Sigmoid colon (tissue), 7 donors: Measurements from ENCODE around the gene SLC4A3. TPM values are rescaled to one million over a fixed set of nuclear protein-coding genes. Genes with fewer than 3 reads are reported as not detected.

Experiments used
- DNase-seq: peaks from one replicate; pipeline ENCODE4 v3.0.0-alpha.2; 2019
- H3K27ac ChIP-seq, 4 donors: fragments of 200-600 bp; sonication (generic); one replicate each; pipeline ENCODE4 v1.5.1; 2016 to 2019; ENCODE audit warnings: mild to moderate bottlenecking in 1 of 4
- H3K27me3 ChIP-seq, 3 donors: fragments of 200-600 bp; sonication (generic); one replicate each; pipeline ENCODE4 v1.5.1; 2019; ENCODE audit warnings: mild to moderate bottlenecking in 1 of 3
- H3K36me3 ChIP-seq, 4 donors: fragments of 200-600 bp; sonication (generic); one replicate each; pipeline ENCODE4 v1.5.1; 2016 to 2019
- H3K4me1 ChIP-seq, 4 donors: fragments of 200-600 bp; sonication (generic); one replicate each; pipeline ENCODE4 v1.5.1; 2017 to 2019
- H3K4me3 ChIP-seq, 4 donors: fragments of 200-600 bp; sonication (generic); one replicate each; pipeline ENCODE4 v1.5.1; 2017 to 2019; ENCODE audit warnings: mild to moderate bottlenecking in 2 of 4, moderate library complexity in 1 of 4
- H3K9me3 ChIP-seq, 4 donors: fragments of 200-600 bp in 3 of 4; sonication (generic) in 3 of 4; one replicate each; pipeline versions ENCODE4 v1.5.1 to v1.6.1; 2013 to 2019
- EP300 ChIP-seq, 4 donors: sonication (generic); formaldehyde crosslinking; IDR thresholded peaks; one replicate each; pipeline ENCODE4 v1.6.1; 2017; ENCODE audit warnings: antibody characterized with exemption in 4 of 4
- POLR2A ChIP-seq, 2 donors: fragments of 450-650 bp; IDR thresholded peaks; one replicate each; pipeline ENCODE4 v1.6.1; 2016; ENCODE audit warnings: antibody characterized with exemption in 2 of 2, mild to moderate bottlenecking in 2 of 2, moderate library complexity in 2 of 2
- POLR2AphosphoS5 ChIP-seq, 4 donors: sonication (generic); formaldehyde crosslinking; IDR thresholded peaks; one replicate each; pipeline ENCODE4 v1.6.1; 2017; ENCODE audit warnings: antibody characterized with exemption in 4 of 4
- WGBS, 2 donors: extraction: QIAGEN DNeasy Blood & Tissue Kit; methylation state at CpG; one replicate each; pipeline ENCODE4 v1.1.7; 2013; 5-methylcytosine and 5-hydroxymethylcytosine counted together
- intact Hi-C: fragments of 100-400 bp; cut with DNase I; formaldehyde crosslinking; loops from one replicate; pipeline ENCODE4 v1.15.1; 2023
- polyA plus RNA-seq, 3 donors: library from polyadenylated mRNA; stranded (reverse); fragments of 200-250 nt; gene quantifications; one replicate each; pipeline ENCODE4 v1.2.3, GENCODE V29; 2013
- total RNA-seq, 4 donors: library from RNA; depleted of rRNA; stranded (reverse); fragments of >200 nt; gene quantifications; one replicate each; pipeline ENCODE4 v1.1.0, GENCODE V29; 2016
- TF ChIP-seq, protein P1 (sequence below), 4 experiments: fragments of 450-650 bp in 3 of 4; fragments of 200-600 bp in 1 of 4; IDR thresholded peaks; one replicate each; pipeline ENCODE4 v1.5.1; 2016 to 2019; ENCODE audit warnings: antibody characterized with exemption in 4 of 4, mild to moderate bottlenecking in 3 of 4, moderate library complexity in 2 of 4
- donor health status: healthy with polysubstance abuse.
- donor health status: Bipolar disorder and iron deficiency.
- donor health status: healthy.

Gene SLC4A3
- total and polyA plus RNA-seq, 7 donors, result under 0.01 to 5.0 (median 1.0) TPM

DNA sequence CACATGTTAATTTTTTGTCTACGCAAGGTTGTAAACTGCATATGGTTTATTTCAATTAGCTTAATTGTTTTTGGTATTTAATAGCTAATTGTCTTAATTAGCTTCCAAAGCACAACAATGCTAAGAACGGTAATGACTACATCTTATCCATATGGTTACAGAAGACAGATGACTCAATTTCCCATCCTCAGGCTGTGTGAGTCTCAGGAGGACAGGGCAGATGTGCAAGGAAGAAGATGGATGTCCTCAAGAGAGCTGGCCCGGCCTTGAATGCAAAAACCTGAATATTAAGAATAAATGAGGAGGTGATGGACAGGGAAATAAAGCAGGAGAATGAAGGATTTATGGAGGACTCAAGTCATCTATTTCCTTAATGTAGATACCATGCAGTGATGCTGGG lies 31.4 kb downstream of the SLC4A3 start:
- Histone ChIP-seq H3K36me3 (no peaks in the 10 kb centered on the region), H3K4me1 (no peaks in the 10 kb centered on the region), H3K27ac (no peak overlapping the region), H3K9me3 (peaks cover 0 to 6% (median 0%) of the 10 kb centered on the region in 4 donors), H3K4me3 (no peak overlapping the region), H3K27me3 (no peaks in the 10 kb centered on the region)
- intact Hi-C loops, result no loop called here
- WGBS, 2 donors, result 85 to 86% methylated on average over 3 of the region's 3 CpGs
- no peak for DNase-seq
- no peak for TF ChIP-seq POLR2A (IDR thresholded peaks at IDR 0.05)
- TF ChIP-seq EP300 (IDR thresholded peaks at IDR 0.05), result no peak
- TF ChIP-seq, protein P1, sequence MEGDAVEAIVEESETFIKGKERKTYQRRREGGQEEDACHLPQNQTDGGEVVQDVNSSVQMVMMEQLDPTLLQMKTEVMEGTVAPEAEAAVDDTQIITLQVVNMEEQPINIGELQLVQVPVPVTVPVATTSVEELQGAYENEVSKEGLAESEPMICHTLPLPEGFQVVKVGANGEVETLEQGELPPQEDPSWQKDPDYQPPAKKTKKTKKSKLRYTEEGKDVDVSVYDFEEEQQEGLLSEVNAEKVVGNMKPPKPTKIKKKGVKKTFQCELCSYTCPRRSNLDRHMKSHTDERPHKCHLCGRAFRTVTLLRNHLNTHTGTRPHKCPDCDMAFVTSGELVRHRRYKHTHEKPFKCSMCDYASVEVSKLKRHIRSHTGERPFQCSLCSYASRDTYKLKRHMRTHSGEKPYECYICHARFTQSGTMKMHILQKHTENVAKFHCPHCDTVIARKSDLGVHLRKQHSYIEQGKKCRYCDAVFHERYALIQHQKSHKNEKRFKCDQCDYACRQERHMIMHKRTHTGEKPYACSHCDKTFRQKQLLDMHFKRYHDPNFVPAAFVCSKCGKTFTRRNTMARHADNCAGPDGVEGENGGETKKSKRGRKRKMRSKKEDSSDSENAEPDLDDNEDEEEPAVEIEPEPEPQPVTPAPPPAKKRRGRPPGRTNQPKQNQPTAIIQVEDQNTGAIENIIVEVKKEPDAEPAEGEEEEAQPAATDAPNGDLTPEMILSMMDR (IDR thresholded peaks at IDR 0.05), result no peak
- no peak for TF ChIP-seq POLR2AphosphoS5 (IDR thresholded peaks at IDR 0.05)

DNA sequence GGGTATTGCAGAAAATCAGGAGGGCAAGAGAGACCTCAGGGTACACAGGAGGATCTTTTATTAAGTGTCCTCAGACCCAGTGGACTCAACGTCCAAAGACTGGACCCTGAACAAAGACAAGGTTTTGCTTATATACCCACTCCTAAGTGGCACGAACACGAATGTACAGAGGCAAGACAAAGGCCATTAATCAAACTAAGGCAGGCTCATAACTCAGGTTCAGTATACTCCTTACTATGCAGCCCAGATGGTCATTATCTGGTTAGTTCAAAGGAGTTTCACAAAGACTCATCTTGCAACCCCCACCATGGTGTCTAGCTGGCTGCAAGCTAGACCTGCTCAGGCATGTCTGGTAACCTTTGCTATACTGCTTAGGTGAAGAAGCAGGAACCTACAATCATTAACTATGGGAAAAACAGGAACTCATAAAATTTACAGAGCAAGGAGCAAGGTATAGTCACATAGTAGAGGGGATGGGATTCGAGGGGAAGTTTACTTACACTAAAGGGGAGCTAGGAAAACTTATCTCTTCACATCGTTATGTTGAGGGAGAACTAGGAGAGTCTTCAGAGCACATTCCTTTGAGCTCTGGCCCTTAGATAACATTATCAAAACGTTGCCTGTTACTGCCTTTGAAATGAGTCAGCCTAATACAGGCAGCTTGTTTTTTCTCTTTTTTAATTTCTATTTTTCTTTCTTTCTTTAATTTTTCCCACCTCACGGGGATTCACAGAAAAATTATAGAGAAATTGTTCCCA lies 33.9 kb downstream of the SLC4A3 start:
- intact Hi-C loops, result no loop called here
- Histone ChIP-seq H3K4me3 (no peak overlapping the region), H3K9me3 (peaks cover 0 to 6% (median 0%) of the 10 kb centered on the region in 4 donors), H3K27me3 (no peaks in the 10 kb centered on the region), H3K36me3 (no peaks in the 10 kb centered on the region), H3K27ac (no peak overlapping the region), H3K4me1 (peaks cover 0 to 18% (median 0%) of the 10 kb centered on the region in 4 donors)
- 37 to 62% methylated on average over 7 of the region's 7 CpGs for WGBS, 2 donors
- TF ChIP-seq, protein P1 (IDR thresholded peaks at IDR 0.05), result no peak
- no peak for TF ChIP-seq POLR2AphosphoS5 (IDR thresholded peaks at IDR 0.05)
- no peak for TF ChIP-seq POLR2A (IDR thresholded peaks at IDR 0.05)
- no peak for DNase-seq

DNA sequence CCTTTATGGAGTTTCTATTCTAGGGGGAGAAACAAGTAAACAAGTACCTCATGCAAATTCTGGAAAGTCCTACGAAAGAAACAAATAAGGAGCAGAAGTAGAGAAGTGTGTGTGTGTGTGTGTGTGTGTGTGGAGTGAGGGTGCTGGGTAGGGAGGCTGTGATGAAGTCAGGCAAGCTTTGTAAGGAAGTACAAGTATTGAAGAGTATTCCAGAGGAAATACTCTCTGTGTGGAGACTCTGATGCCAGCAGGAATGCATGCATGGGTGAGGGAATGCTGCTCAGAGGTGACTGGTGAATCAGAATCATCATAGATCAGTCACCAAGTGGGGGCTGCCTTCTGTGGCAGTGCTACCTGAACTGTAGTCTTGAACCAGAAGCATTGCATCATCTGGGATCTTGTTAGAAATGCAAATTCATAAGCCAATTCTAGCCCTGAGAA lies 34.5 kb downstream of the SLC4A3 start:
- no peaks in the 10 kb centered on the region for H3K36me3 ChIP-seq
- H3K9me3 ChIP-seq, result peaks cover 0 to 6% (median 0%) of the 10 kb centered on the region in 4 donors
- no peak overlapping the region for H3K27ac ChIP-seq
- TF ChIP-seq, protein P1 (IDR thresholded peaks at IDR 0.05), result no peak
- no peak for TF ChIP-seq EP300 (IDR thresholded peaks at IDR 0.05)
- no peak for TF ChIP-seq POLR2A (IDR thresholded peaks at IDR 0.05)
- TF ChIP-seq POLR2AphosphoS5 (IDR thresholded peaks at IDR 0.05), result no peak
- no peak overlapping the region for H3K4me3 ChIP-seq
- H3K27me3 ChIP-seq, result no peaks in the 10 kb centered on the region
- 57 to 79% methylated on average over 1 of the region's 1 CpG for WGBS, 2 donors
- H3K4me1 ChIP-seq, result peaks cover 0 to 19% (median 0%) of the 10 kb centered on the region in 4 donors
- no peak for DNase-seq
- intact Hi-C loops, result no loop called here

DNA sequence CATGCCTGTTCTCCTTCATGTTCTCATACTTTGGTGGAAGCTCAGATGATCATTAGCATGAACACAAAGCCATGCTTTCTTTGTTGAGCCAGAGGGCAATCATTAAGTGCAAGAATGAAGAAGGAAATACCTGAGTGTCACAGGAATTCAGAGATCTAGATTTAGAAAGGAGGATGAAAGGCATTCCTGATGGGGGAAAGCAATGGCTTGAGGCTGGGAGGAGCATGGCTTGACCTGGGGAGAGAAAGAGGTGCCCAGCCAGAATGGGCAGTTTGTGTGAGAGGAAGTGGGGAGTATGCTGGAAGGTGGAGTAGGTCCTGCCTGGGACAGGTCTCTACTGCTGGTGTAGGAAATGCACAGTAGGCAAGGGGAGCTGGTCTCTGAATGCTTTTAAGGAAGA lies 35.1 kb downstream of the SLC4A3 start:
- Histone ChIP-seq H3K27ac (no peak overlapping the region), H3K4me1 (peaks cover 0 to 19% (median 0%) of the 10 kb centered on the region in 4 donors), H3K27me3 (no peaks in the 10 kb centered on the region), H3K9me3 (peaks cover 0 to 6% (median 0%) of the 10 kb centered on the region in 4 donors), H3K4me3 (no peak overlapping the region), H3K36me3 (no peaks in the 10 kb centered on the region)
- TF ChIP-seq EP300 (IDR thresholded peaks at IDR 0.05), result no peak
- TF ChIP-seq POLR2AphosphoS5 (IDR thresholded peaks at IDR 0.05), result no peak
- no peak for TF ChIP-seq POLR2A (IDR thresholded peaks at IDR 0.05)
- TF ChIP-seq, protein P1 (IDR thresholded peaks at IDR 0.05), result no peak
- no peak for DNase-seq
- intact Hi-C loops, result no loop called here
